Activated T-cell treated with anti-CD3 and anti-CD28 coated beads, Interleukin-2, amount 50 U/mL, for 1 hour (primary cell): ENCODE data around the gene ZFR2.

Experiments used
- DNase-seq: peaks from one replicate; pipeline ENCODE4 v3.0.0-alpha.2; 2020

ZFR2 gene

DNA sequence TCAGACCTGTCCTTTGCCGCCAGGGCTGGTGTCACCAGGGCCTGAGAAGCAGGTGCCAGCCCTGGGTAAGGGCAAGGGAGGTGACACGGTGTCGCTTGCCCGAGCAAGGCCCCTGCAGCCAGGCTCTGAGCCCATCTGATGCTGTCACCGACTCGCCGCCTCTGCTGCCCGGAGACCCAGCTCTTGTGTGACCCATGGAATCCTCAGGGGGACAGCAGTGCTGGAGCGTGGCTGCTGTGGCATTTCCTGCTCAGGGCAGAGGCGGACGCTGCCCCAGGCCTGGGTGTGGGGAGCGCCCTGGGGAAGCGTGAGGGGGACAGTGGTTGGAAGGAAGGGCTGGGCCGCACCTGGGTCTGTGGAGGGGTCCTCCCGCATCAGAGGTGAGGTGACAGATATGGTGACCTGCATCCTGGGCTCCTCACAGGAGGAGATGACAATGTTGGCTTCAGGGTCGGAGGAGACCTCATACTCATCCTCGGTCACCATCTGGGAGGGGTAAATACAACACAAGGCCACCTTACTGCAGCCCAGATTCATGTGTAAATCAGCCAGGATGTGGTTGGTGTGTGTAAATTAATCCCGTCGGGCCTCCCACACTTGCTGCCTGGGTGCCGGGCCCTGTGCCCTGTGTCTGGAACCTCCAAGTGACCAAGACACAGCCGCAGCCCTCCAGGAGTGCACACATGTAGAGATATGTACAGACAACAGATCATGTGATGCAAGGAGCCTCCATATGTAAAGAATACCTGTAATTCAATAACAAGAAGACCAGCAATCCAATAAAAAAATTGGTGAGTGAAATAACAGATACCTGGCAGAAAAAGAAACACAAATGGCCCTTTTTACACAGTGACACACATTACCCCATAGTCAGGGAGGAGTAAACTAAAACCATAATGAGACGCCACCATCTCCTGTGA, 55.1 kb downstream of the ZFR2 start:
- no peak for DNase-seq

DNA sequence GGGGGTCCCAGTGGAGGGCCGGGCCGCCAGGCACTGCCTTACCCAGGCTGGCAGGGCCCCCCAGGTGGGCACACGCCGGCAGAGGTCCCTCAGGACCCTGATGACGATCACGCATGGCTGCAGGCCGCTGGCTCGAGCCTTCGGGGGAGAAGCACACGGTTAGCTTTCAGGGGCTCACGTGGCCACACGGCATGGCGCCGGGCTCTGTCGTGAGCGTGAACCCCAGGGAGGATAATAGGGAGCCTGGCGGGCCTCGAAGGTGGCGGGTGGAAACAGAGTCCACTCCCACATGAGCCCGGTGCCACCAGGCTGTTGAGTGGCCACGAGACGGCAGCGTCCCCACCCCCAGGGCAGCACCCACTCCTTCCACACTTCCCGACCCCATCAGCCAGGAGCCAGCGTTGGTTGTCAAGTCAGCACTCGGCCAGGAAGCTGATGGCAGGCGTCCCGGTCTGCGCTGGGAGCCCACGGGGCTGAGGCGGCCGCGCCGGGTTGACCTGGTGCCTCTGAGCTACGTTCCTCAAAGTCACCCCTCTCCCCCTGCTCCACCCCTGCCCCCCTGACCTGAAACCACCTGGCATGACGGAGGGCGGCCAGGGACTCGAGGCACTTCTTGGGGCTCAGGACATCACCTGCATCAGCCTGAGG, 58.0 kb downstream of the ZFR2 start:
- DNase-seq: no peak

DNA sequence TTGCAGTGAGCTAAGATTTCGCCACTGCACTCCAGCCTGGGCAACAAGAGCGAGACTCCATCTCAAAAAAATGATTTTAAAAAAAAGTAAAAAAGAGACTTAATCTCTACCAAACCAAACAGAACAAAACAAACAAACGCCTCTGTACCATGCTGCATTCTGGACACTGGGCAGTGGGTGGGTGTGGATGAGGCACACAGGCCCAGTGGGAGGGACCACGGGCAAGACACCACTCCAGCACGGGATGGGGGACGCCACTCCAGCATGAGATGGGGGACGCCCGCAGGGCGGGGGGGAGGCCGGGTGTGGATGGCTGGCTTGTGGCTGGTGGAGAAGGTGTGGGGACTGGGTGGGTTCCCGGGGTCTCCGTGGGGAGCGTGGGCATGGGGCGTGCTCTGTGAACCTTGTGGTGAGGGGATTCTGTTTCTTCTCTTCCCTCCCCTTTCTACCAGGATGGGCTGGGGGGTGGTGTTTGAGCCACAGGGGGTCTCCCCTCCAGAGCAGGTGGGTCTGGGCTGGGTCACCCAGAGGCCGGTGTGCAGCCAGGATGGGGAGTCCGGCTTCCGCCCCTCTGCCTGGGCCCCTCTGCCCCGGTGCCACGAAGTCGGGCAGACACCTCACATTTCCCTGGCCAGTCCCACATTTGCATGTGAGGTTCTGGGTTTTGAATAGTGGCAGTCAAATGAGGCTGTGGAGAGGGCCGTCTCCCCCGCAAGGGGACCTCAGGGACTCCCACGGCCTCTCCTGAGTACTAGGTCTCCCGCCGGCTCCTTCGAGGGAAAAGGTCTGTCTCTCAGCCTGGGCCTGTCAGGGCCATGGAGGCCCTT, 58.7 kb downstream of the ZFR2 start:
- DNase-seq: no peak

DNA sequence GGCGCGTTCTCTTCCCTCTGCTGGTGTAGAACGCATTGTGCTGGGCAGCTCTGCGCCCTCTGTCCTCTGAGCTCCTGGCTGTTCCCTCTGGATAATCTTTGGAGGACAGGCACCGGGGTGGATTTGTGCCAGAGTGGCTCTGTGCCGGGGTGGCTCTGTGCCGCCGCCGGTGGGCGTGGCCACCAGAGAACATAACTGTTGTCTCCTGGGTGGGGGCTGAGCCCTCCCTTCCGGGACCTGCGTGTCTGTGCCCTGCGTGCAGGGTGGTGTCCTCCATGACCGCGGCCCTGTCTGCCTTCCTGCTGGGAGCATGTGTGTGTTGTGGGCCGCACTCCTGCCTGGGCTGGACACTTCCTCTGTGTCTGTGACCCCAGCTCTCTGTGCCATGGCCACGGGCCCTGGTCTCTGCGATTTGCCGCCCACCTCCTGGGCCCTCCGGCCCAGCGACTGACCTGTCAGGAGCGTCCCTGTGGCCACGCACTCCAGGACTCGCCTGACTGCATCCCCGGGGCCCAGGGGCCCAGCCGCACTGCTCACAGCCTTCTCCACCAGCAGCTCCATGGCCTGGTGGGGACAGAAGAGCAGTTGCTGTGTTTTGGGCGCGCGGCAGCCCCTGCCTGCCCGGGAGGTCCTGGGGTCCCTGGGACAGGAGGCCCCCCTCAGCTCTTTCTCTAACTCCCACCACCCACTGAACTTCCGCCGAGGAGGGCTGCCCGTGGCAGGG, 60.3 kb downstream of the ZFR2 start:
- DNase-seq: no peak

DNA sequence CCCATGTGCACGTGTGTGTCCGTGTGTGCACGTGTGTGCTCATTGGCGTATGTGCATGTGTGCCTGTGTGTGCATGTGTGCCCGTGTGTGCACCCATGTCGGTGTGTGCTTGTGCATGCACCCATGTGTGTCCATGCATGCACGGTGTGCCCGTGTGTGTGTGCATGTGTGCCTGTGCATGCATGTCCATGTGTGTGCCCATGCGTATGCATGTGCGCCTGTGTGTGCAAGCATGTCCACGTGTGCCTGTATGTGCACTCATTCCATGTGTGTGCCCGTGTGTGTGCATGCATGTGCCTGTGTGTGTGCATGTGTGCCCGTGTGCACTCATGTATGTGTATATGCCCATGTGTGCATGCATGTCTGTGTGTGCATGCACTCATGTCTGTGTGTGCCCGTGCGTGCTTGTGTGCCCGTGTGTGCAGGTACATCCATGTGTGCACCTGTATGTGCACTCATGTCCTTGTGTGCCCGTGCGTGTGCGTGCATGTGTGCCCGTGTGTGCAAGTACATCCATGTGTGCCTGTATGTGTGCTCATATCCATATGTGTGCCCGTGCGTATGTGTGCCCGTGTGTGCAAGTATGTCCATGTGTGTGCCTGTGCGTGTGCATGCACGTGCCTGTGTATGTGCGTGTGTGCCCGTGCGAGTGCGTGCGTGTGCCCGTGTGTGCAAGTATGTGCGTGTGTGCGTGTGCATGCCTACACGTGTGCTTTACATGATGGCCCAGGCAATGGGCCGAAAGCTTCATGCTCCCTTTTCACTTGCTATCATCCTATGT, 61.1 kb downstream of the ZFR2 start:
- no peak for DNase-seq

DNA sequence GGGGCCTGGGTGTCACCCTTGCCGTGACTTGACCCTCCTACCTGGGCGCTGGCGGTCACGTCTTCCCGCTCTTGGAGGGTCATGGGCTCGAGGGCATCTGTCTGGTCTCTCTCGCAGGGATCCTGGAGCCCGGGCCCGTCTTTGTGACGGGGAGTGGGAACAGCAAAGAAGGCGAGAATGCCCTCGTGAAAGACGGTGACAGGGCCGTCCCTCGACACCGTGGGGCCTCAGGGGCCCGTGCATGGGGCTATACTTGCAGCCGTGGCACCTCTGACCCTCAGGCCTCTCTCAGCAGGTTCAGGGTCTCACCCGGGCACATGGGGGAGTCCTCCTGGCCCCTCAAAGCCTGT, 61.7 kb downstream of the ZFR2 start:
- no peak for DNase-seq

DNA sequence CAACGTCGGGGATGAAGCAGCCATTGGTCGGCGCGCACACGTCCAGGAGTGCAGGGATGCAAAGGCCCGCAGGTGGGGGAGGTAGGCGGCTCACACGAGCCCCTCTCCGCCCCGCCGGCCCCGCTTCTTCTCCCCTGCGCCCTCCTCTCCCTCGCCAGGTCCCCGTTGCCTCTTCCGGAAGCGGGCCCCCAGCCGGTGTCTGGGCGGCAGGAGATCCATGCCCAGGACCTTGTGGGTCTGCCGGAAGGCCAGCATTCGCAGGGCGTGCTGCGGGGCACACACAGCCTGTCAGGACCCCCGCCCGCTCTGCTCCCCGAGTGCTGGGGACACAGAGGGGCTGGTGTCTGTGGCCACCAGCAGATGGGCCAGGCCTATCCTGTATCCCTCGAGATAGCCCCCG, 63.0 kb downstream of the ZFR2 start:
- no peak for DNase-seq

DNA sequence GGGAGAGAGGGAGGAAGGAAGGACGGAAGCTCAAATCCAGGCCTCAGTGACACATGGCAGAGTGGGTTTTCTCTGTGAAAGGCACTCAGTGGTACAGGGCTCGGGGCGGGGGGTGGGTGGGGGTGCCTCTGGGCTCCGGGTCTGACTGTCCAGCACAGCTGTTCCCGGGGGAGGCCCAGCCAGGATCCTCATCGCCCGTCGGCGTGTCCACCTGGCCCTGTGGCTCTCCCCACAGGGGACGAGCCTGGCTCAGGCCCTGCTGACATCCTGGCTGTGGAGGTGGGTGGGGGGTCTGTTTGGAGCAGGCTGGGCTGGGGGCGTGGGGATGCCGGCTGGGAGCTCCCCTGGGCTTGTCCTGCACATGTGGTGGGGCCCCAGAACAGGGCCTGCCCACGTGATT, 64.4 kb downstream of the ZFR2 start:
- DNase-seq: no peak

DNA sequence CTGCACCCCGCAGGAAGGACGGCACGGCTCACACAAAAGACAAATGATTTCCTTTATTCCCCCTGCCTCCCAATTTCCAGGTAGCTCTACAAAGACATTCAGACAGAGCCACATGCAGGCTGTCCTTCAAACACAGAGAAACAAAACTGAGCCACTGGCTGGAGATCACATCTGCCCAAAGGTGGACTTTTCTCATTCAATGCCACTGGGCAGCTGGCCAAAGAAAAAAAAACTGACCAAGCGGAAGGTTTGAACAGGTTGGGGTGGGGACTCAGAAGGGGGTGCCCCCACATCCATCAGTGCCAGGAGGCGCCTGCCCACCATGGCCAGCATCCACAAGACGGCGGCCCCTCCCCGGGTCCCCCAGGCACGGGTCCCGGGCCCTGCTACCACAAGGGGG, 64.9 kb downstream of the ZFR2 start:
- DNase-seq: no peak

DNA sequence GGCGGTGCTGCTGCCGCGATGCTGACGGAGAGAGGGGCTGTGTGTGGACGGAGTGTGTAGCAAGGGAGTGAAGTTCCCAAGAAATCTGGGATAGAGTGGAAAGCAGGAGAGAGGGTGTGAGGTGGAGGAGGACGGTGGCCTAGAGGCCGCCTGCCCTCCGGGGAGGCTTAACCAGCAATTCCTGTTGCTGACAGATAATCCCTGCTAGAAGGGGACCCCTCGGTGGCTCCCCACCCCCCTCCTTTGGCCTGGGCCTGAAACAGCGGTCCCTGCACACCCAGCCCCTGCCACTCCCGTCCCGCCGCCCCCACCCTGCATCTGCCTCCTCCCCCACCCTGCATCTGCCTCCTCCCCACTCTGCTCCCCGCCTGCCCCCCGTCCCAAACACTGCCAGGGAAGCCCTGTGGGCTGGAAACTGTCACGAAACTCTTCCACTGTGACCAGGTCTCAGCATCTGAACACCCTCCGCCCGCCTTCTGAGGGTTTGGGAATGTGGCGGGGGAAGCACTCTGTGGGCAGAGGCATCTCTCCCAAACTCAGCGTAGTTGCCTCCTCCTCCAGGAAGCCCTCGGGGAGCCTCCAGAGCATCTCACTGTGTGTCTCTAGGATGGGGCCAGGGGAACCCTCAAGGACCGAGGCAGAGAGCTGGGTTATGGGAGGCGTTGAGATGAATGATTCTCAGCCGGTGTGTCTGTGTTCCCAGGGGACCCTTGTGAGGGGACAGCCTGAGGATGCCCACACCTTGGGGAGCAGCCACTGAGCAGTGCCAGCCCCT, 65.5 kb downstream of the ZFR2 start:
- no peak for DNase-seq

DNA sequence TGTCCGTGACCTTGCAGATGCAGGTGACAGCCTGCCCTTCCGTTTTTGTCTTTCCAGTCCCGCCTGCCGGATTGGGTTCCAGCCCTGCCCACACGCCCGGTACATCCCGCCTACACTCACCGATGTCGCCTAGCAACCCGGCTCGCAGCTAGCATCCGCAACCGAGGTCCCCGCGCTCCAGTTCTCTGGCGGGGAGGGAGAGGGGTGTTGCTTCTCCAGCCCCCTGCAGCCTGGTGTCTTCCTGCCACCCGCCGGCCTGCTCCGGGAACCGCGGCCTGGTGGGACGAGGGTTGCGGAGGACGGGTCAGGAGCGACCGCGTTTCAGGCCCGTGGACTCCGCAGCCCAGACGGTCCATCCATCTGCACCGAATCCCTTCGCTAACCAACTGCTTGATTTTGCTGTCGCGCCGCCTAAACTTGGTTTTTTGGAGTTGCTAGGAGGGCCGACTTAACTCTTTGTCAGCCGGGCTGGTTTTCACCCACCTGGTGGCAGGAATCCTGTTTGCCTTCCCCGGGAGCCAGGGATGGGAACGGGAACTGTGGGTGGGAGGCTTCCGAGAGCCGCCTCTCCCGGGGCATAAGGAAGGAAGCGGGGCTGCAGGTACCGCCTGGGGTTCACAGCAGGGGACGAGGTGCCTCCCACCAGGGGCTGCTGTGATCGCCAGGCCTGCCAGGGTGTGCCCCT, 67.3 kb downstream of the ZFR2 start:
- peak; percentile 62 for DNase-seq

DNA sequence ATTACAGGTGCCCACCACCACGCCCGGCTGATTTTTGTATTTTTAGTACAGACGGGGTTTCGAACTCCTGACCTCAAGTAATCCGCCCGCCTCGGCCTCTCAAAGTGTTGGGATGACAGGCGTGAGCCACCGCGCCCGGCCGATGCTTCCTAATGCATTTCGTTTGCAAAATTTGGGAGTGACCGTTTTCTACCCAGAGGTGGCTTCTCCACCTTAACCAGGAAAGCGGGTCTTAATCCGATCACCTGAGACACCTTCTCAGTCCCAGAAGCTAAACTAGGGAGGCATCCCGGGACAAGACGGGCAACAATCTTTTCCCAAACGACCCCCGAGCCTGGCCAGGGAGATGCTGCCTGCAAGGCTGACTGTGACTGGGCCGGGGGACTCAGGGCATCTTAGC, 67.8 kb downstream of the ZFR2 start:
- DNase-seq: no peak

DNA sequence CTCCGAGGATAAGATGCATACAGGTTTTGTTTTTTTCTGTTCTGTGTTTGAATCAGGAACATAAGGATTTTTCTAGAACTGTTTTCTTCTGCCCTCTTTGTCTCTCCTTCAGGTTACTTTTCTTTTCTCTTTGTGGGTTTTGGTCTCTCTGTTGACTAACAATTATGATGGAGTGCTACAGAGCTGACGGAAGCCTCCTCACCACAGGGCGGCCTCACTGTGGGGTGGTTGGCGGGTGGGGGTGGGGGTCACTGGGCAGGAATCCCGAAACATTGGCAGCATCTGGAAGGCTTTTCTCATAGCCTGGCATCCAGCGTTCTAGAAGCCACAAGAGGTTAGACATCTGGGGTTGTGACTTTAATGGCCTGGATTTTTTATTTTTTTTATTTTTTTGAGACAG, 70.7 kb downstream of the ZFR2 start:
- no peak for DNase-seq

DNA sequence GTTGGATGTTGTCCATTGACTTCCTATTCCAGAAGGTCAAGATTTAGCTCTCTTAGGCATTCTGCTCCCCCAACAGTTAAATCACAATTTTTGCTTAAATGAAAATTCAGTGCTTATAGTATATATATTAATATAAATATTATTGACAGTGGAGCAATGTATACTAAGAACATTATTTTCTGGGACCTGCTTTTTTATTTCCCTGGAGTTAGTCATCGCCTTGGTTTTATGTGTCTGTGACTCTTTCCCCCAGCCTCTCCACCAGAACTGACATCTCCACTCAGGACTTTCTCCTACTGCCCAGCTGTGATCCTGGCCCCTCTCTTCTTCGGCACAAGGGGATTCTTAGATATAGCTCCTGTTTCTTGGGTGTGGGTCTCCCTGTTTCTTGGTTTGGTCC, 72.5 kb downstream of the ZFR2 start:
- no peak for DNase-seq

DNA sequence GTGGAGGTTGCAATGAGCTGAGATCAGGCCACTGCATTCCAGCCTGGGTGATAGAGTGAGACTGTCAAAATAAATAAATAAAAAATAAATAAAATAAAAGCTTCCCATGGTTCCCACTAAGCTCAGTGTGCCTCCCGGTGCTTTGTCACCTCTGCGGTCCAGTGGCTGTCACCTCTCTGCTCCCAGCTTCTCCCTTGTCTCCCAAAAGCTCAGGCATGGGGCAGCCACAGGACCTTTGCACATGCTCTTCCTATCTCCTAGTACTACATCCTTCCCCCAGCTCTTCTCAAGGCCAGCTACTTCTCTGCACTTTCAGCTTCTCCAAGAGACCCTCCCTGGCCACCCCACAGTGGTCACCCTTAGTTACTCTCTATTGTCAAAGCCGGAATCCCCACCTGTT, 75.0 kb downstream of the ZFR2 start:
- DNase-seq: no peak

DNA sequence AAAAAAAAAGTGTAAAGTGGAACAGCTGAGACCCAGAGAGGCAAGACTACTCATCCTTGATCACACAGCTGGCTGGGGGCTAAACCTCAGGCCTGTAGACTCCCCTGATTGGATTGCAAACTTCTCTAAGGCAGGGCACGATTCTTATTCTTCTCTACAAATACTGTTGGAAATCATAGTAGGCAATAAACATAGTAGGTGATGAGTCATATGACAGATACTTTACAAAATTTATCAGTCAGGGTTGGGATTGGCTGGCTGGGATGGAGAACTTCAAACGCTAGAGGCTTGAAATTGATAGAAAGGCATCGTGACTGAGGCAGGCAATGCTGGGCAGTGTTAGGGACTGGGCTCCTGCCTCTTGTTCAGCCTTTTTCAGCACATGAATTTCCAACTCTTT, 76.7 kb downstream of the ZFR2 start:
- DNase-seq: no peak

DNA sequence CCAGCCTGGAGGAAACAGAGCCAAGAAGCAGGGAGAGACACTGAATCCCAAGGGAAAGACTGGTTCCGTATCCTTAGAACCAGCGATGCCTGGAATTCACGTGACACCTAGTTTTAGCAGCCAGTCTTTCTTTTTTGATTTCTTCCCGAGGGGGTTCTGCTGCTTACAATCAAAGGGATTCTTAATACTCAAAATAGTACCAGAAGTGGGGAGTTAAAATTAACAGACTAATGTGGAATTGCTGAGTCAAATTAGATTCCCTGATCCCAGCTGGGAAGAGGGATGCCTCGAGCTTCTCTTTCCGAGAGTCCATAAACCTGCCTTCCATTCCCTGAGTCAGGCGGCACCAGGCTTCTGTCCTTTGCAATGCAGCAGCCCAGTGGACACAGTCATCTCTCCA, 77.9 kb downstream of the ZFR2 start:
- DNase-seq: no peak

DNA sequence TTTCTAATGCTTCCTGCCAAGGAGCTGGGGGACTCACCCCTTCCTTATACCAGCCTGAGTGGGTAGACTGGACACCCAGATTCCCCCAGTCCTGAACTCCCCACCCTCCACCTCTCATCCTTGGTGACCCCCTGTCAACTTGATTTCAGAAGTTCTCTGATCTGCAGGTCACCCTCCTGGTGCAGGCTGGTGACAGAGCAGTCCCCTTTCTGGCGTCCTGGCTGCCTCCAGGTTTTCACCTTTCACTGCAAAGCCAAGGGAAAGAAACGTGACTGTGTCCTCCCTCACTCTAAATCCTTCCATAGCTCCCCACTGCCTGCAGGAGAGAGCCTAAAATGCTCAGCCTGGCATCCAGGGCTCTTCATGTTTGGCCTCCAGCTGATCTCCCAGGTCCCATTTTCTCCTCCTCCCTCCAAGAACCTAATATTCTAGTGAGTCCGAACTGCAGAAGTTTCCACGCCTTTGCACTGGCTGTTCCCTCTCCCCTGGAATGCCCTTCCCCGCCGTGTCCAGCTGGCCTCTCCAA, 78.6 kb downstream of the ZFR2 start:
- no peak for DNase-seq

DNA sequence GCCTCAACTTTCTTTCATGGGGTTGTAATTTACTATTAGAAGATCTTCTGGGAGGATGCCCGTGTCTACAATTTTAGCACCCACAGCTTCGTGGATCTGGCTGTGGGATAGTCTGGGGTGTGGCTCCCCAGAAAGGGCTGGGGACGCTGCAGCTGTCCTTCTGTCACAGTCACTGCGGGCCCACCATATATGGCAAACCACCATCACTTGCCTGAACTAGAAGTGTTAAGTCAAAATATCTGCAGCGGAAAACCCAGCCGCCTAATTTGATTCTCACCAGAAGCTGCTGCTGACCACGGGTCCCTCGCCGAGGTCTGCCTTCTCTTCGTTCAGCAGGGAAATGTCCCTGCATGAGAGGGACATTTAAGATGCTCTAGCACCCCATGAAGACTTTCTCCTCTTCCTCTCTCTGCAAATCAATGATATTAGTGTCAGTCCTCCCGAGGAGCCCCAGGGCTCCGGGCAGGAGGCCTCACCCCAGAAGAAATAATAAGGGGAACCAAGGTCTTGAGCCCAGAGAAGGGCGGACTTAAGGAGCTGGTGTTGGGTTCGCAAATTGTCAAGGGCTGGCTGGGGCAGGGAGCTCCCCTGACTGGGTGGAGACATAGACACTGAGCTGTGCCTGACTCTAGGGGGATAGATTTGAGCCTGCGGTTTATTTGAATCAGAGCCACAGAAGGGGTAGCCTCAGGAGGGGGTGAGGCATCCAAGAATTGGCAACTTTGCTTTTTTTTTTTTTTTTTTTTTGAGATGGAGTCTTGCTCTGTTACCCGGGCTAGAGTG, 79.7 kb downstream of the ZFR2 start:
- DNase-seq: no peak
